ENCODE measurements around the gene RAB18.
"Not testable (repeated sequence)": the region's sequence is repeated elsewhere in the genome, so short reads cannot be mapped to it uniquely, and the experiment has no call there.

RAB18 gene

GRCh38 chr10:27504007-27504807 is at the start of gene RAB18:
Gene RAB18, plus strand, starts transcription at chr10:27504304. Its CDS starts 66 bp downstream, at chr10:27504370.
- Mint-ChIP-seq H3K27me3 (no peaks in the 10 kb centered on the region), H3K4me1 (ENCODE audit: low read depth) (peaks cover 53% of the 10 kb centered on the region), H3K36me3 (peaks cover 4% of the 10 kb centered on the region), H3K9me3 (ENCODE audit: low read depth) (no peaks in the 10 kb centered on the region), H3K4me3 (peak within 1 kb of the TSS; percentile 100), H3K27ac (peak within 1 kb of the TSS; percentile 98)

- H3K4me1 Mint-ChIP-seq (ENCODE audit: low read depth), result peaks cover 5% of the 10 kb centered on the region
- H3K27ac Mint-ChIP-seq, result no peak overlapping the region
Measured at GRCh38 chr10:27454837-27455236, 49.3 kb upstream of the RAB18 start.

DNA sequence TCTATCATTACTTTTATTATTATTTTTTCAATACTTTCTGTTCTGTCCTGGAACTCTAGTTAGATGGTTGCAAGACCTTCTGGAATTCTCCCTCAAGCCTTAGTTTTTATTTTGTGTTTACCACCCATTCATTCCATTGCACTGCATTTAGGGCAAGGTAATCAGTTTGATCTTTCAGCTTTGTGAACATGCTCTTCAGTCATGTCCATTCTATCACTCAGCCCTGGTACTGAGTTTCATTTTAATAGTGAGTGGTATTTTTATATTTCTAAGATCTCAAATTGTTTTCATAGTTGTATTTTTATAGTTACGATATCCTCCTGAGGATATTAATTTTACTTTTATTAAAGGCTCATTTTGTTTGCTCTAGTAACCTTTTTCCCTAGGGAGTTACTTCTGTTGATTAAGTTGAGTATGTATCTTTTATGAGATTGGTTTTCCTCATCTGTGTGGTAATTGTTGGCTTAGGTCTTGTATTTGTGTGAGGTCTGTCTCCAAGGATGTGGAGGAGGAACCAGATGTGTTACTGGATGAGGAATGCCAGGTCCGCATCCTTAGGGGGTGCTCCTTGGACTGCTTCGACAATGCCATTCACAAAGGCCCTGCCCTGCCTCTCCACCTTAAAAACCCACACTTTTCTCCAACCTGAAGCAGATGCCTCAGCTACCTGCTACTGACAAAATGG is 46.7 kb upstream of the RAB18 start:
- Mint-ChIP-seq H3K36me3 (no peaks in the 10 kb centered on the region), H3K4me3 (no peak overlapping the region), H3K4me1 (ENCODE audit: low read depth) (peaks cover 4% of the 10 kb centered on the region), H3K9me3 (ENCODE audit: low read depth) (no peaks in the 10 kb centered on the region), H3K27me3 (no peaks in the 10 kb centered on the region), H3K27ac (no peak overlapping the region)

More at GRCh38 chr10:27454837-27455236, 49.3 kb upstream of the RAB18 start:
- no peaks in the 10 kb centered on the region for H3K9me3 Mint-ChIP-seq (ENCODE audit: low read depth)
- no peaks in the 10 kb centered on the region for H3K27me3 Mint-ChIP-seq
- H3K4me3 Mint-ChIP-seq, result no peak overlapping the region
- H3K36me3 Mint-ChIP-seq, result no peaks in the 10 kb centered on the region

GRCh38 chr10:27457966-27458365 is 46.1 kb upstream of the RAB18 start:
- no peaks in the 10 kb centered on the region for H3K27me3 Mint-ChIP-seq
- H3K9me3 Mint-ChIP-seq (ENCODE audit: low read depth), result no peaks in the 10 kb centered on the region
- H3K36me3 Mint-ChIP-seq, result no peaks in the 10 kb centered on the region
- H3K4me3 Mint-ChIP-seq, result no peak overlapping the region
- H3K27ac Mint-ChIP-seq, result no peak overlapping the region
- peaks cover 5% of the 10 kb centered on the region for H3K4me1 Mint-ChIP-seq (ENCODE audit: low read depth)

- Mint-ChIP-seq H3K27me3 (no peaks in the 10 kb centered on the region), H3K4me3 (no peak overlapping the region), H3K9me3 (ENCODE audit: low read depth) (no peaks in the 10 kb centered on the region), H3K27ac (no peak overlapping the region), H3K4me1 (ENCODE audit: low read depth) (peaks cover 37% of the 10 kb centered on the region), H3K36me3 (no peaks in the 10 kb centered on the region)
Measured at GRCh38 chr10:27461312-27461711, 42.8 kb upstream of the RAB18 start.

DNA sequence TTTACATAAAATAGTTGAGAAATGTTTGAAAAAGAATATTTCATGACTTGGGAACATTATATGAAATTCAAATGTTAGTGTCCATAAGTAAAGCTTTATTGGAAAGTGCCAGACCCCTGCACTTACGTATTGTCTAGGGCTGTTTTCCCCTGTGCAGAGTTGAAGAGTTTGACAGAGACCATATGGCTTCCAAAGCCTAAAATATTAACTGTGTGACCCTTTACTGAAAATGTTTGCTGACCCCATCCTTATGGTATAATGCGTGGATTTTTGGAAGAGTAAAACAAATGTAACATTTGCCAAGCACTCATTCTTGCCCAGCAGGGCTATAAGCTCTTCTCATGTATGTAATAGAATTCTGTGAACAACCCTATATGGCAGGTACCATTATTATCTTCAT is 40.1 kb upstream of the RAB18 start:
- H3K4me3 Mint-ChIP-seq, result no peak overlapping the region
- H3K27ac Mint-ChIP-seq, result no peak overlapping the region
- no peaks in the 10 kb centered on the region for H3K27me3 Mint-ChIP-seq
- peaks cover 37% of the 10 kb centered on the region for H3K4me1 Mint-ChIP-seq (ENCODE audit: low read depth)
- H3K36me3 Mint-ChIP-seq, result no peaks in the 10 kb centered on the region
- no peaks in the 10 kb centered on the region for H3K9me3 Mint-ChIP-seq (ENCODE audit: low read depth)

GRCh38 chr10:27464993-27465392 is 39.1 kb upstream of the RAB18 start:
- Mint-ChIP-seq H3K9me3 (ENCODE audit: low read depth) (no peaks in the 10 kb centered on the region), H3K27me3 (no peaks in the 10 kb centered on the region), H3K36me3 (no peaks in the 10 kb centered on the region), H3K4me3 (peak overlapping the region; percentile 72), H3K27ac (peak overlapping the region; percentile 77), H3K4me1 (ENCODE audit: low read depth) (peaks cover 37% of the 10 kb centered on the region)

DNA sequence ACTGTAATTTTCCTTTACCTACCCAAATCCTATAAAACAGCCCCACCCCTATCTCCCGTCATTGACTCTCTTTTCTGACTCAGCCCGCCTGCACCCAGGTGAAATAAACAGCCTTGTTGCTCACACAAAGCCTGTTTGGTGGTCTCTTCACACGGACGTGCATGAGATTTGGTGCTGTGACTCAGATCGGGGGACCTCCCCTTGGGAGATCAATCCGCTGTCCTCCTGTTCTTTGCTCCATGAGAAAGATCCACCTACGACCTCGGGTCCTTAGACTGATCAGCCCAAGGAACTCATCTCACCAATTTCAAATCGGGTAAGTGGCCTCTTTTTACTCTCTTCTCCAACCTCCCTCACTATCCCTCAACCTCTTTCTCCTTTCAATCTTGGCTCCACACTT is 38.5 kb upstream of the RAB18 start:
- not testable (repeated sequence) for H3K27me3 Mint-ChIP-seq; H3K9me3 Mint-ChIP-seq (ENCODE audit: low read depth); H3K36me3 Mint-ChIP-seq
- Mint-ChIP-seq H3K4me1 (ENCODE audit: low read depth) (peaks cover 37% of the 10 kb centered on the region), H3K4me3 (peak overlapping the region; percentile 72), H3K27ac (peak overlapping the region; percentile 77)

- Mint-ChIP-seq H3K36me3 (no peaks in the 10 kb centered on the region), H3K4me3 (no peak overlapping the region), H3K27ac (no peak overlapping the region), H3K27me3 (no peaks in the 10 kb centered on the region), H3K9me3 (ENCODE audit: low read depth) (no peaks in the 10 kb centered on the region), H3K4me1 (ENCODE audit: low read depth) (peaks cover 8% of the 10 kb centered on the region)
Measured at GRCh38 chr10:27470885-27471284, 33.2 kb upstream of the RAB18 start.

GRCh38 chr10:27474741-27475140 is 29.4 kb upstream of the RAB18 start:
- H3K4me3 Mint-ChIP-seq, result no peak overlapping the region
- H3K27me3 Mint-ChIP-seq, result no peaks in the 10 kb centered on the region
- H3K36me3 Mint-ChIP-seq, result no peaks in the 10 kb centered on the region
- no peaks in the 10 kb centered on the region for H3K4me1 Mint-ChIP-seq (ENCODE audit: low read depth)
- H3K9me3 Mint-ChIP-seq (ENCODE audit: low read depth), result no peaks in the 10 kb centered on the region
- H3K27ac Mint-ChIP-seq, result no peak overlapping the region

- Mint-ChIP-seq H3K27ac (no peak overlapping the region), H3K4me3 (no peak overlapping the region), H3K9me3 (ENCODE audit: low read depth) (no peaks in the 10 kb centered on the region), H3K4me1 (ENCODE audit: low read depth) (no peaks in the 10 kb centered on the region), H3K27me3 (no peaks in the 10 kb centered on the region), H3K36me3 (no peaks in the 10 kb centered on the region)
Measured at GRCh38 chr10:27479016-27479415, 25.1 kb upstream of the RAB18 start.

GRCh38 chr10:27481486-27481885 is 22.6 kb upstream of the RAB18 start:
- Mint-ChIP-seq H3K27me3 (no peaks in the 10 kb centered on the region), H3K27ac (no peak overlapping the region), H3K9me3 (ENCODE audit: low read depth) (no peaks in the 10 kb centered on the region), H3K4me1 (ENCODE audit: low read depth) (no peaks in the 10 kb centered on the region), H3K4me3 (no peak overlapping the region), H3K36me3 (no peaks in the 10 kb centered on the region)

GRCh38 chr10:27482984-27483956 is 20.8 kb upstream of the RAB18 start:
- H3K27me3 Mint-ChIP-seq, result no peaks in the 10 kb centered on the region
- no peaks in the 10 kb centered on the region for H3K4me1 Mint-ChIP-seq (ENCODE audit: low read depth)
- H3K9me3 Mint-ChIP-seq (ENCODE audit: low read depth), result no peaks in the 10 kb centered on the region
- H3K36me3 Mint-ChIP-seq, result peaks cover 7% of the 10 kb centered on the region
- H3K27ac Mint-ChIP-seq, result no peak overlapping the region
- no peak overlapping the region for H3K4me3 Mint-ChIP-seq

DNA sequence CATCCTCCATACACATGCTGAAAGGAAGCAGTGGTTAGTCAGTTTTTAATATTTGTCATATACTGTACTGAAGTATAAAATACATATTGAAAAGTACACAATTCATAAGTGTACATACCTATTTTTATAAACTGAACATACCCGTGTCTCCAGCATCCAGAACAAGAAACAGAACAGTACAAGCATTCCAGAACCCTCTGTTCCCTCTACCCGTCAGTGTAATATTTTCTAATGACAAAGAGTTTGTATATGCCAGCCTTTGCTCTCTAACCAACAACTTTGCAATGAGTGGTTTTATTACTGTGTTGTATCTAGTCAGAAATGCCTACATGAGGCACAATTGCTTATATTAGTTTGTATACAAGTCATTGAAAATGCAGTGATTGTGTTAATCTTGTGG is 18.7 kb upstream of the RAB18 start:
- no peaks in the 10 kb centered on the region for H3K9me3 Mint-ChIP-seq (ENCODE audit: low read depth)
- H3K36me3 Mint-ChIP-seq, result peaks cover 7% of the 10 kb centered on the region
- peaks cover 2% of the 10 kb centered on the region for H3K27me3 Mint-ChIP-seq
- H3K27ac Mint-ChIP-seq, result no peak overlapping the region
- H3K4me3 Mint-ChIP-seq, result no peak overlapping the region
- H3K4me1 Mint-ChIP-seq (ENCODE audit: low read depth), result no peaks in the 10 kb centered on the region

GRCh38 chr10:27485986-27486385 is 18.1 kb upstream of the RAB18 start:
- Mint-ChIP-seq H3K4me3 (no peak overlapping the region), H3K27ac (no peak overlapping the region), H3K27me3 (peaks cover 2% of the 10 kb centered on the region), H3K4me1 (ENCODE audit: low read depth) (no peaks in the 10 kb centered on the region), H3K9me3 (ENCODE audit: low read depth) (peaks cover 5% of the 10 kb centered on the region), H3K36me3 (peaks cover 13% of the 10 kb centered on the region)
